ENCODE results near the gene RND3. TPM values are rescaled to one million over a fixed set of nuclear protein-coding genes. Genes with fewer than 3 reads are reported as not detected.

The RND3 gene
- total RNA-seq, 1 donor, result 321 TPM

DNA sequence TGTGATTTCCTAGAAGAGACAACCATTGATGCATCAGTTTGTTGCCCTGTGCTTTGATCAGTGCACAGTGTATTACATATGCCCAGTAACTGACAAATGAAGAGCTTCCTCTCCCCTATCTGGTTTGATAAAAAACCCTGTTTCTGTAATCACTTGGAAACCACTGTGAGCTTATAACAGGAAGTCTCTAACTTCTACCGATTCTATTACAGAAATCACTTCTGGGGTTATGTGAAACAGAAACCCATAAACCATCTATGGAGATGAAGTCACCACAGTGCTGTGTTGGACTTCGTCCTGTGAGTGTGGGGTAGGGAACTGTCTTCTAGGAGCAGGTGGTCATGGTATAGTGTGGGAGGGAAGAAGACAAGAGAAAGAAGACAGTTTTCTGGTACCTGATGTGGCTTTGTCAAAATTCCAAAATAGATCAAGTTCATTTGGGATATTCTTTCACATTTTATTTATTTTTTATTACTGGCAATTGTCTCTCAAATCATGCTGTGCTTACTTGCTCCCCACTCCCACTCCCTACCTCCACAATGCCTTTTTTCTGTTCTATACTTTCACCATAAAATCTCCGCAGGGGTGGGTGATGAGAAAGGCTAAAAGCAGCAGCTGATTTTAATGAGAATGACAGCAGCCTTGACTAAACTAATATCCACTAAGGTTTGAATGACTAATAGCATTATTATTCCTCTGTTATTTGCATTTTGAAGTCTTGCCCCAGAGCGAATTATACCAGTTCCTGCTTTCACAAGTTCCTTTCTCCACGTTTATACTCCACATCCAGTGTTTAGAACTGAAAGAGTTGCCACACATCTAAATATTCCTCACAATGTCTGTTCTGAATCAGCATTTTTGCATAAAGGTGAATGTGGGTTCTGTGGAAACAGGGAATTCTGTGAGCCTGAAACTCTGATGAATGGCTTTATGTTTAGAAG lies 41.7 kb upstream of the RND3 start:
- no peak overlapping the region for H3K4me3 ChIP-seq (ENCODE audit: low read depth, low read length)
- peak; percentile 79 for DNase-seq (ENCODE audit: low read depth)
- TF ChIP-seq, protein P1, sequence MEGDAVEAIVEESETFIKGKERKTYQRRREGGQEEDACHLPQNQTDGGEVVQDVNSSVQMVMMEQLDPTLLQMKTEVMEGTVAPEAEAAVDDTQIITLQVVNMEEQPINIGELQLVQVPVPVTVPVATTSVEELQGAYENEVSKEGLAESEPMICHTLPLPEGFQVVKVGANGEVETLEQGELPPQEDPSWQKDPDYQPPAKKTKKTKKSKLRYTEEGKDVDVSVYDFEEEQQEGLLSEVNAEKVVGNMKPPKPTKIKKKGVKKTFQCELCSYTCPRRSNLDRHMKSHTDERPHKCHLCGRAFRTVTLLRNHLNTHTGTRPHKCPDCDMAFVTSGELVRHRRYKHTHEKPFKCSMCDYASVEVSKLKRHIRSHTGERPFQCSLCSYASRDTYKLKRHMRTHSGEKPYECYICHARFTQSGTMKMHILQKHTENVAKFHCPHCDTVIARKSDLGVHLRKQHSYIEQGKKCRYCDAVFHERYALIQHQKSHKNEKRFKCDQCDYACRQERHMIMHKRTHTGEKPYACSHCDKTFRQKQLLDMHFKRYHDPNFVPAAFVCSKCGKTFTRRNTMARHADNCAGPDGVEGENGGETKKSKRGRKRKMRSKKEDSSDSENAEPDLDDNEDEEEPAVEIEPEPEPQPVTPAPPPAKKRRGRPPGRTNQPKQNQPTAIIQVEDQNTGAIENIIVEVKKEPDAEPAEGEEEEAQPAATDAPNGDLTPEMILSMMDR (IDR thresholded peaks at IDR 0.05; ENCODE audit: insufficient read depth, low read length), result no peak

DNA sequence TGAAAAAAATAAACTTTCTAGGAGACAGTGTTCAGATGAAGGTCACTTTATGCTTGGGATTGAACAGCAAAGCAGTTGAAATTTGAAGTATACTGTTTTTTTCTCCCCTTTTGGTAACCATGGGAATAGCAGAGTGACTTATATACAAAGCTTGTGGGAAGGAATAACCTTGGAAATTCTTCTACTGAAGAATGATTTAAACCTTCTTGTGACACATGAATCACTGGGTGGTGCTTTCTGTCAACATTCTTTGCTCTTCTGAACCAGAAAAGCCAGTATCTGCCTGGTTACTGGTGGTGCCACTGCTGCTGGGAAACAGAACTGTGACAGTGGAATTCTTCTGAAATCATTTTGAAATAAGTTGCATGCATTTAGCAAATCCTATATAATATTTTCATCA lies 39.4 kb upstream of the RND3 start:
- no peak overlapping the region for H3K4me3 ChIP-seq (ENCODE audit: low read depth, low read length)
- DNase-seq (ENCODE audit: low read depth), result peak; percentile 95
- TF ChIP-seq, protein P1 (IDR thresholded peaks at IDR 0.05; ENCODE audit: insufficient read depth, low read length), result no peak

DNA sequence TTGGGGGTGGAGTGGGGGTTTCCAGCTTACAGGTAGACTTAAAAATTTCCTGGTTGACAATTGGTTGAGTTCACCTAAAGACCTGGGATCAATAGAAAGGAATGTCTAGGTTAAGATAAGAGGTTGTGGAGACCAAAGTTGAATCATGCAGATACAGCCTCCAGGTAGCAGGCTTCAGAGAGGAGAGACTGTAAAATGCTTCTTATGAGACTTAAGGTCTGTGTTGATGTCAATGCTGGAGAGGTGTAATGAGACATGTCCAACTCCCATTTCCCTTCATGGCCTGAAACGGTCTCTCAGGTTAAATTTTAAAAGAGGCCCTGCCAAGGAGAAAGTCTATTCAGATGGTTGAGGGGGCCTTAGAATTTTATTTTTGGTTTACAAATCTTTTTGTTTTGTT lies 38.5 kb upstream of the RND3 start:
- no peak for DNase-seq (ENCODE audit: low read depth)
- no peak overlapping the region for H3K4me3 ChIP-seq (ENCODE audit: low read depth, low read length)
- TF ChIP-seq, protein P1 (IDR thresholded peaks at IDR 0.05; ENCODE audit: insufficient read depth, low read length), result no peak

DNA sequence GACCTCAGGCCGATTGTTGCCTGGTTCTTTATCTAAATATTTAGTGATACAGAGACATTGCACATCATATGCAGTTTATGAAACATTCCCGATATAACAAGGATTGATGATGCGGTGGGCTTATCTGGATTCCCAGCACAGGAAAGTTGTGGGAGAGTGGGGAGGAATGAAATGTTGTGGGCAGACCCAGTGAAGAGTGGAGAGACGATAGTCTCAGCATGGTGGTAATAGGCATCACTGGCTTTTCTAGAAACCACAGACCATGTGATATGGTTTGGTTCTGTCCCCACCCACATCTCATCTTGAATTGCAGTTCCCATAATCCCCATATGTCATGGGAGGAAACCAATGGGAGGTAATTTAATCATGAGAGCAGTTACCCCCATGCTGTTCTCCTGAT lies 34.8 kb upstream of the RND3 start:
- TF ChIP-seq, protein P1 (IDR thresholded peaks at IDR 0.05; ENCODE audit: insufficient read depth, low read length), result no peak
- DNase-seq (ENCODE audit: low read depth), result no peak
- no peak overlapping the region for H3K4me3 ChIP-seq (ENCODE audit: low read depth, low read length)

DNA sequence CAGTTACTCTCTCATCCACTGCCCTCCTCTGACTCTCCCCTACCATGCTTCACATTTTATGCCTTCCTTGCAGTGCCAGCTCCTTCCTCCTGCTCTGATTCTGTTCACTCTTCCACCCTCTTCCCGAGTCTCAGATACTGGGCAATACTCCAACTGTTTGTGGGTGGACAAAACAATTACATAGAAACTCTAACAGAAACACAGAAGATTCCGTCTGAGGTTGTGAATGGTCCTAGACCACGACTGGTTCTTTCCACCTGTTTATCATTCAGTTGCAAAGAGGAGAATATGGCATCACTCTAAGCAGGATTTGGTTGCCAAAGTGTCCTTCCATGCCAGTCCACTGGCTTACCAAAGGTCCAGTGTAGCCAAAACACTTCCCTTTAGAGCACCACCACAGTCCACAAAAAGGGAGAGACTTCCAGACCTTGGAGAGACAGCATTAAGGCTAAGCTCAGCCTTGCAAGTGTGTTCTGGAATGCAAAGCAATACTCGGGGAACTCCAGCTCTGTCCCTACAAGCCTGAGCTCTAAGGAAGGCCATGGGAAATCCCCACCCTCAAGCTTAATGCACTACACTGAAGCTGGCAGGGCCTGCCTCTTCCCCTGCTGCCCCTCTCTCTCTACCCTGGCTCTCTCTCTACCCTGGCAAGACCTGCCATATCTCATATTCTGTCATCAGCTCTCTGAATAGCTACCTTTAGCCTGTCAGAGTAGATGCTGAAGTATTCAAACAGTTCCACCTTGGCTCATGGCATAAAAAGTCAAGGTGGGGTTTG lies 33.6 kb upstream of the RND3 start:
- TF ChIP-seq, protein P1 (IDR thresholded peaks at IDR 0.05; ENCODE audit: insufficient read depth, low read length), result no peak
- DNase-seq (ENCODE audit: low read depth), result peak; percentile 57
- no peak overlapping the region for H3K4me3 ChIP-seq (ENCODE audit: low read depth, low read length)

DNA sequence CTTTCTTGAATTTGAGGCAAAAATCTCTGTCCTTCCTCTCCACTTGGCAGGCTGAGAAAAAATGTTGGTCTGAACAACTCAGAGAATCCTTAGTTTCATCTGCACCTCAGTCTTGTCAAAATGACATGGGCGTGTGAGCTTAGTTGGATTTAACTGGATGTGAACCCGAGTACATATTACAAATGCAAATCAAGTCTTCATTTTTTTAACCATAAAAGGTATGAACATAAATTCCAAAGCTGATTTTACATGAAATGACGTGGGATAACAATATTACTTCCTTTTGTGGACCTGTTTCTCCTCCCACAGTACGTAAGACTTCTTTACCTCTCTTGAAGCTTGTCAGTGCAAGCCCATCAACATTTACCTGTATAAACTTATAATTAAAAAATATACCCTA lies 32.6 kb upstream of the RND3 start:
- H3K4me3 ChIP-seq (ENCODE audit: low read depth, low read length), result no peak overlapping the region
- TF ChIP-seq, protein P1 (IDR thresholded peaks at IDR 0.05; ENCODE audit: insufficient read depth, low read length), result no peak
- no peak for DNase-seq (ENCODE audit: low read depth)
